Ishikawa (cell line): Measurements from ENCODE around the gene SPRY4.

Experiments
- EP300 ChIP-seq: IDR thresholded peaks from 2 replicates; pipeline ENCODE4 v1.6.1; 2012; ENCODE audit warnings: borderline replicate concordance
- FOXM1 ChIP-seq: IDR thresholded peaks from 2 replicates; pipeline ENCODE4 v1.6.1; 2012; ENCODE audit warnings: low read depth, borderline replicate concordance
- RAD21 ChIP-seq: IDR thresholded peaks from 2 replicates; pipeline ENCODE4 v1.6.1; 2012; ENCODE audit warnings: low read depth
- REST ChIP-seq: IDR thresholded peaks from 2 replicates; pipeline ENCODE4 v1.6.1; 2012; ENCODE audit warnings: low read depth, mild to moderate bottlenecking
- TF ChIP-seq, protein P1 (sequence below): IDR thresholded peaks from 2 replicates; pipeline ENCODE4 v1.6.1; 2012
- TF ChIP-seq, protein P2 (sequence below): IDR thresholded peaks from 2 replicates; pipeline ENCODE4 v1.6.1; 2012

DNA sequence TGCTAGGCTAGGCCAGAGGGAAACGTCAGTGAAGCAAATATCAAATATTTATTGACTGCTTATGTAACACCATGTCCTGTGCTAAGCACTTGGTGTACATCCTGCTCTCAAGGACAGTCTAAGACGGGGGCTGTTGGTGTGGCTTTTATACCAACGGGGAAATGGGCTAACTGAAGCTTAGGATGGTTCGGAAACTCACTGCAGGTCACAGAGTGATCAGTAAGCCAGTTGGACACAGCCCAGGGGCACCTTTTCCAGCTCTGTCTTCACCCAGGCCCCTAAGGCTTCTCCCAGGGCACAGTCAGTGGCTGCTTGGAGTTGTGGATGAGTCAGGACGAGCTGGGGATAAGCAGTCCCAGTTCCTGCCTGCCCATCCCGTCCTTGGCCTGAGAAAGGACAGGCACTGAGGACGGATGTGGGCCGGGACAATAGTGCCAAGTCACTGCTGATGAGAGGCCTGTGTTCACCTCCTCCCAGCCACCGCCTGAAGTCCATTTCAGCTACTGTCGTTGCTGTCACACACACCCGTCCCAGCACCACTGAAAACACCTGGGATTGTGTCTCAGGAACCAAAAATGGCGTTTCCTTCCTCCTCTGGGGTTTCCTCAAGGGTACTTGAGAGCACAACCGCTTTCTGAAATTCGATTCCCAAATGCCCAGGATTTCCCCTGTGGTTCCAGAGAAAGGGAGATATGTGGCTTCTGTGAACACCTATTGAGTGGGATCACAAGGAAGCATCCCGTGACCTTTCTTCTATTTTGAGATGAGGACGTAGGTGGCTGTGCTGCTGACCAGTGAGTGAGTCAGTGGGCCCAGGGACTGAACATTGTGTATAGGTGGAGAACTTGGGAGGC, 17.5 kb upstream of the SPRY4 start:
- TF ChIP-seq EP300 (no peak), REST (no peak), RAD21 (no peak), FOXM1 (no peak)
- TF ChIP-seq, protein P1, sequence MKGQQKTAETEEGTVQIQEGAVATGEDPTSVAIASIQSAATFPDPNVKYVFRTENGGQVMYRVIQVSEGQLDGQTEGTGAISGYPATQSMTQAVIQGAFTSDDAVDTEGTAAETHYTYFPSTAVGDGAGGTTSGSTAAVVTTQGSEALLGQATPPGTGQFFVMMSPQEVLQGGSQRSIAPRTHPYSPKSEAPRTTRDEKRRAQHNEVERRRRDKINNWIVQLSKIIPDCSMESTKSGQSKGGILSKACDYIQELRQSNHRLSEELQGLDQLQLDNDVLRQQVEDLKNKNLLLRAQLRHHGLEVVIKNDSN, result no peak
- TF ChIP-seq, protein P2, sequence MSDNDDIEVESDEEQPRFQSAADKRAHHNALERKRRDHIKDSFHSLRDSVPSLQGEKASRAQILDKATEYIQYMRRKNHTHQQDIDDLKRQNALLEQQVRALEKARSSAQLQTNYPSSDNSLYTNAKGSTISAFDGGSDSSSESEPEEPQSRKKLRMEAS, result no peak
